ENCODE data around the gene FOXP1. TPM values are rescaled to one million over a fixed set of nuclear protein-coding genes. Genes with fewer than 3 reads are reported as not detected.
"Not testable (repeated sequence)": the region's sequence is repeated elsewhere in the genome, so short reads cannot be mapped to it uniquely, and the experiment has no call there.

FOXP1 gene
- total RNA-seq, 1 experiment from 2014 or later = 75.3 TPM

GRCh38 chr3:70977712-70978111 is 605.8 kb downstream of the FOXP1 start:
- Mint-ChIP-seq H3K36me3 (ENCODE audit: insufficient read depth in 1 of 3, low read depth in 3 of 3) (peaks cover 12 to 50% (median 29%) of the 10 kb centered on the region in 3 experiments; a peak in 6 of 7 replicates), H3K9me3 (no peaks in the 10 kb centered on the region), H3K4me1 (peaks cover 6 to 18% of the 10 kb centered on the region in 2 experiments), H3K4me3 (no peak overlapping the region), H3K27me3 (ENCODE audit: low read depth) (no peaks in the 10 kb centered on the region), H3K27ac (no peak overlapping the region)
- Histone ChIP-seq H3T11ph (ENCODE audit: low read length) (no peak overlapping the region), H4K5ac (ENCODE audit: insufficient read length, low read depth, low read length) (no peak overlapping the region), H4K8ac (replicated peaks; ENCODE audit: insufficient read length, low read depth, low read length) (no peak overlapping the region), H2BK15ac (ENCODE audit: low read depth, low read length) (no peak overlapping the region), H2BK120ac (ENCODE audit: low read depth, low read length, poor library complexity, severe bottlenecking) (no peak overlapping the region), H4K20me1 (ENCODE audit: control insufficient read depth, insufficient read depth, insufficient read length) (no peaks in the 10 kb centered on the region), H3K27ac (ENCODE audit: insufficient read length, low read depth, low read length) (no peak overlapping the region), H3K9me3 (ENCODE audit: control insufficient read depth, low read depth, low read length) (no peaks in the 10 kb centered on the region), H3K79me2 (ENCODE audit: insufficient read depth, low read length) (no peaks in the 10 kb centered on the region), H3K79me1 (ENCODE audit: insufficient read depth, low read depth, low read length, poor library complexity, severe bottlenecking) (no peaks in the 10 kb centered on the region), H3K56ac (ENCODE audit: insufficient read length, low read depth, low read length) (no peak overlapping the region), H2AK5ac (ENCODE audit: insufficient read length, low read length) (no peak overlapping the region), H2BK20ac (ENCODE audit: low read depth, low read length, poor library complexity, severe bottlenecking) (no peak overlapping the region), H2BK12ac (ENCODE audit: insufficient read length, low read depth, low read length) (no peak overlapping the region), H2AFZ (ENCODE audit: low read length) (no peak overlapping the region), H3K18ac (ENCODE audit: insufficient read length, low read depth, low read length) (no peak overlapping the region), H3K4me1 (ENCODE audit: insufficient read depth, low read length) (no peaks in the 10 kb centered on the region; the same call in 1 of the 2 replicates), H2BK5ac (ENCODE audit: insufficient read length, low read length) (no peak overlapping the region), H3K23ac (ENCODE audit: insufficient read length, low read depth, low read length) (no peak overlapping the region), H3K14ac (ENCODE audit: insufficient read depth, low read length) (no peak overlapping the region), H4K91ac (ENCODE audit: insufficient read length, low read depth, low read length) (no peak overlapping the region), H3K27me3 (ENCODE audit: insufficient read depth, low read length) (no peaks in the 10 kb centered on the region), H3K23me2 (ENCODE audit: insufficient read length, low read depth, low read length, poor library complexity, severe bottlenecking) (no peaks in the 10 kb centered on the region), H3K4me2 (ENCODE audit: insufficient read depth, insufficient read length, low read length) (no peak overlapping the region), H3K4ac (ENCODE audit: low read depth, low read length) (no peak overlapping the region), H3K9ac (ENCODE audit: extremely low read depth, insufficient read length, low read length) (no peak overlapping the region)
- no peak for DNase-seq
- WGBS (ENCODE audit: extremely low coverage, insufficient read length, low lambda C conversion rate) = no CpG with 5 or more reads among the region's 13 CpGs
- TF ChIP-seq CTCF (conservative IDR thresholded peaks at IDR 0.05) = no peak

GRCh38 chr3:70975981-70976380 is 607.5 kb downstream of the FOXP1 start:
- not testable (repeated sequence) for H2AFZ ChIP-seq (ENCODE audit: low read length); H3K4me1 ChIP-seq (ENCODE audit: insufficient read depth, low read length); H2BK20ac ChIP-seq (ENCODE audit: low read depth, low read length, poor library complexity, severe bottlenecking); H2AK5ac ChIP-seq (ENCODE audit: insufficient read length, low read length); H3K79me2 ChIP-seq (ENCODE audit: insufficient read depth, low read length); H3K27me3 ChIP-seq (ENCODE audit: insufficient read depth, low read length); H3K23me2 ChIP-seq (ENCODE audit: insufficient read length, low read depth, low read length, poor library complexity, severe bottlenecking); H3K23ac ChIP-seq (ENCODE audit: insufficient read length, low read depth, low read length); H2BK5ac ChIP-seq (ENCODE audit: insufficient read length, low read length); H4K20me1 ChIP-seq (ENCODE audit: control insufficient read depth, insufficient read depth, insufficient read length); H4K5ac ChIP-seq (ENCODE audit: insufficient read length, low read depth, low read length); H3K79me1 ChIP-seq (ENCODE audit: insufficient read depth, low read depth, low read length, poor library complexity, severe bottlenecking); H3T11ph ChIP-seq (ENCODE audit: low read length); H3K9me3 Mint-ChIP-seq; H3K18ac ChIP-seq (ENCODE audit: insufficient read length, low read depth, low read length); H3K27me3 Mint-ChIP-seq (ENCODE audit: low read depth); H4K91ac ChIP-seq (ENCODE audit: insufficient read length, low read depth, low read length); H3K27ac Mint-ChIP-seq; H3K9me3 ChIP-seq (ENCODE audit: control insufficient read depth, low read depth, low read length); H3K14ac ChIP-seq (ENCODE audit: insufficient read depth, low read length); H4K8ac ChIP-seq (replicated peaks; ENCODE audit: insufficient read length, low read depth, low read length); H2BK15ac ChIP-seq (ENCODE audit: low read depth, low read length); H3K27ac ChIP-seq (ENCODE audit: insufficient read length, low read depth, low read length); H2BK12ac ChIP-seq (ENCODE audit: insufficient read length, low read depth, low read length); H3K4ac ChIP-seq (ENCODE audit: low read depth, low read length); H2BK120ac ChIP-seq (ENCODE audit: low read depth, low read length, poor library complexity, severe bottlenecking); H3K56ac ChIP-seq (ENCODE audit: insufficient read length, low read depth, low read length); DNase-seq; H3K4me2 ChIP-seq (ENCODE audit: insufficient read depth, insufficient read length, low read length); H3K4me3 Mint-ChIP-seq; H3K9ac ChIP-seq (ENCODE audit: extremely low read depth, insufficient read length, low read length)
- WGBS (ENCODE audit: extremely low coverage, insufficient read length, low lambda C conversion rate) = no CpG with 5 or more reads among the region's 5 CpGs
- Mint-ChIP-seq H3K36me3 (ENCODE audit: insufficient read depth in 1 of 3, low read depth in 3 of 3) (peaks cover 12 to 60% (median 29%) of the 10 kb centered on the region in 3 experiments; a peak in 6 of 7 replicates), H3K4me1 (peaks cover 13 to 19% of the 10 kb centered on the region in 2 experiments)

All from H9 (cell line).